Upper lobe of left lung (tissue), 4 donors: ENCODE results near the gene CRX.

ENCODE experiments used
- EP300 ChIP-seq, 4 donors: sonication (generic); formaldehyde crosslinking; IDR thresholded peaks; one replicate each; pipeline ENCODE4 v1.5.1; 2017; ENCODE audit warnings: antibody characterized with exemption in 4 of 4, control low read depth in 2 of 4
- TF ChIP-seq, protein P1 (sequence below), 6 experiments: fragments of 450-650 bp in 4 of 6; fragments of 200-600 bp in 2 of 6; sonication (generic) in 2 of 6; IDR thresholded peaks; one replicate each; pipeline ENCODE4 v1.5.1; 2016 to 2019; ENCODE audit warnings: antibody characterized with exemption in 6 of 6

DNA sequence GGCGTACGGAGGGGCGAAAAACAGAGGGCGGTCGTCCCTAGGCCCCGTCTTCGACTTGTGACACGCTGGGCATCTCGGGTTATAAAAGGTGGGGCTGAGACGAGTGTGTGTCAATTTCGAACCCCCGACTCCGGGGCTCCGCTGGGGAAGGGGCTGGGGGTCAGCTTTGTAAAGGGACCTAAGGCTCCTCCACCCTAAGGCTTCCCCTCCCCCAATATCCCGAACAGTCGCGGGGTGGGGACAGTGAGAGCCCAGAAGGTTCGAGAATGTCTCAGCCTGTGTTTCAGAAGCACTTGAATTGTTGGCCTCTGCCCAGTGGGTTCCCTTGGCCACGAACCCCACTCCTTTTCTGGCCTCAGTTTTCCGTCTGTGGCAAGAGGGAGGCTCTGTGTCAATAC is 42.8 kb upstream of the CRX start:
- no peak for TF ChIP-seq EP300 (IDR thresholded peaks at IDR 0.05)
- TF ChIP-seq, protein P1, sequence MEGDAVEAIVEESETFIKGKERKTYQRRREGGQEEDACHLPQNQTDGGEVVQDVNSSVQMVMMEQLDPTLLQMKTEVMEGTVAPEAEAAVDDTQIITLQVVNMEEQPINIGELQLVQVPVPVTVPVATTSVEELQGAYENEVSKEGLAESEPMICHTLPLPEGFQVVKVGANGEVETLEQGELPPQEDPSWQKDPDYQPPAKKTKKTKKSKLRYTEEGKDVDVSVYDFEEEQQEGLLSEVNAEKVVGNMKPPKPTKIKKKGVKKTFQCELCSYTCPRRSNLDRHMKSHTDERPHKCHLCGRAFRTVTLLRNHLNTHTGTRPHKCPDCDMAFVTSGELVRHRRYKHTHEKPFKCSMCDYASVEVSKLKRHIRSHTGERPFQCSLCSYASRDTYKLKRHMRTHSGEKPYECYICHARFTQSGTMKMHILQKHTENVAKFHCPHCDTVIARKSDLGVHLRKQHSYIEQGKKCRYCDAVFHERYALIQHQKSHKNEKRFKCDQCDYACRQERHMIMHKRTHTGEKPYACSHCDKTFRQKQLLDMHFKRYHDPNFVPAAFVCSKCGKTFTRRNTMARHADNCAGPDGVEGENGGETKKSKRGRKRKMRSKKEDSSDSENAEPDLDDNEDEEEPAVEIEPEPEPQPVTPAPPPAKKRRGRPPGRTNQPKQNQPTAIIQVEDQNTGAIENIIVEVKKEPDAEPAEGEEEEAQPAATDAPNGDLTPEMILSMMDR (IDR thresholded peaks at IDR 0.05), result no peak
